ENCODE measurements around the gene ZSWIM1.

The ZSWIM1 gene

DNA sequence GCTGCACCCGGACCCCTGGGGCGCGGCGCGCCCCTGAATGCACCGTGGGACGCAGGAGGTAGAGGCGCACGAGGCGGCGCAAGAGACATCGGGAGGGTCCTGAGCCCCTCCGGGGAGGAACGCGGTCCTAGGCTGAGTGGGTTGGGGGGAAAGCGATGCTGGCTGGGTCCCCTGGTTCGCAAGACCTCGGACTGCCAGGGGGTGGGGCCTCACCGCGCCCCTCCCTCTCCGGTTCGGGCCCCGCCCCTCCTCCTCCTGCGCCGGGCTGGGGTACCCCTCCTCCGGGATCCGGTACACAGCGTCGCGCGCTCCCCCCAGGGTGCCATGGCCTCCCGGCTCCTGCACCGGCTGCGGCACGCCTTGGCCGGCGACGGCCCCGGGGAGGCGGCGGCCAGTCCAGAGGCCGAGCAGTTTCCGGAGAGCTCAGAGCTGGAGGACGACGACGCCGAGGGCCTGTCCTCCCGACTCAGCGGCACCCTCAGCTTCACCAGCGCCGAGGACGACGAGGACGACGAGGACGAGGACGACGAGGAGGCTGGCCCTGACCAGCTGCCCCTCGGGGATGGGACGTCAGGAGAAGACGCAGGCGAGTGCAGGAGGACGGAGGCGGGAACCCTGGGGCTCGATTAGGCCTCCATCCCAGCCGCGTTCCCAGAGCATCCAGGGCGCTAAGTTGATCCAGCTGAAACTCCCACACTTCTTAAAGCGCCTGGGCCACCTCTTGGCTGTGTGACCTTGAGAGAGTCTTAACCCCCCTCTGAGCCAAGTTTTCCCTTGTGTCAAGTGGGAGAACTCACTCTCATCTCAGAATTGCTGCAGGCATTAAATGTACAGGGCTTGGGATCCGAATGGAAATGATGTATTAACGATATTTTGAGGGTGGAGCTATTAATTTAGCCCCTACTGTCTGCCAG is 46.9 kb upstream of the ZSWIM1 start:
- Histone ChIP-seq H3K9me3 (ENCODE audit: control insufficient read depth, low read length) (no peaks in the 10 kb centered on the region), H3K4ac (ENCODE audit: low read depth in 1 of 2, low read length in 2 of 2) (peak overlapping the region; percentile 74 to 88), H3K27ac (ENCODE audit: low read length, poor library complexity, severe bottlenecking) (peak overlapping the region; percentile 67), H2BK5ac (ENCODE audit: low read depth, low read length, poor library complexity, severe bottlenecking) (peak overlapping the region; percentile 69), H2AFZ (ENCODE audit: low read depth, low read length) (no peak overlapping the region), H3K9ac (ENCODE audit: low read length) (peak overlapping the region; percentile 95), H3K4me1 (ENCODE audit: control insufficient read depth, insufficient read depth, low read depth, low read length) (peaks cover 14% of the 10 kb centered on the region), H2BK120ac (ENCODE audit: low read depth, low read length) (peak overlapping the region; percentile 98), H4K8ac (ENCODE audit: low read length) (peak overlapping the region; percentile 96), H3K14ac (ENCODE audit: low read length in 2 of 2) (peak overlapping the region in 1 of 2 experiments; percentile 76), H4K91ac (ENCODE audit: low read length) (peak overlapping the region; percentile 98), H3K4me3 (ENCODE audit: insufficient read depth in 1 of 2, low read depth in 1 of 2, low read length in 2 of 2) (peak overlapping the region; percentile 81 to 87), H3K23ac (ENCODE audit: low read length in 2 of 2) (peak overlapping the region in 1 of 2 experiments; percentile 40), H3K4me2 (ENCODE audit: low read length, poor library complexity, severe bottlenecking) (peak overlapping the region; percentile 92), H3K18ac (ENCODE audit: low read depth in 1 of 2, low read length in 2 of 2) (peak overlapping the region; percentile 79 to 98), H2BK15ac (ENCODE audit: low read depth, poor library complexity, severe bottlenecking) (peak overlapping the region; percentile 99), H2BK12ac (ENCODE audit: low read length in 2 of 2) (peak overlapping the region; percentile 5 to 79), H3K27me3 (ENCODE audit: control insufficient read depth in 1 of 2, insufficient read depth in 1 of 2, low read length in 2 of 2) (no peaks in the 10 kb centered on the region), H2AK5ac (ENCODE audit: low read length, severe bottlenecking) (no peak overlapping the region), H3K36me3 (ENCODE audit: control insufficient read depth in 1 of 2, insufficient read depth in 2 of 2, low read depth in 1 of 2, low read length in 2 of 2) (peaks cover 12 to 34% of the 10 kb centered on the region in 2 experiments), H3K79me1 (replicated peaks; ENCODE audit: low read length, poor library complexity, severe bottlenecking) (peaks cover 9% of the 10 kb centered on the region)
- WGBS = 6% methylated on average over 68 of the region's 71 CpGs
- peak; percentile 77 for DNase-seq

DNA sequence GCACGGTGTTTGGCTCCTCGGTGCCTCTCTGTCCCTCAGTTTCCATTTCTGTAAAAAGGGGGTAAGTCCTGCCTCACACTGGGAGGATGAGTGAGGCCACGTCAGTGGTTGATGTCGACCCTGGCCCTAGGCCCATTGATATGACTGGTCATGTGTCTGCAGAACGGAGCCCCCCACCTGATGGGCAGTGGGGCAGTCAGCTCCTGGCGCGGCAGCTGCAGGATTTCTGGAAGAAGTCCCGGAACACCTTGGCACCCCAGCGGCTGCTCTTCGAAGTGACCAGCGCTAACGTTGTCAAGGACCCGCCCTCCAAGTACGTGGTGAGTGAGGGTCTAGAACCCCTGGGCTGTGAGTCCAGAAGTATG is 46.2 kb upstream of the ZSWIM1 start:
- WGBS = 94% methylated on average over 14 of the region's 14 CpGs
- H3K14ac ChIP-seq (ENCODE audit: low read length in 2 of 2) = no peak overlapping the region
- no peak overlapping the region for H3K18ac ChIP-seq (ENCODE audit: low read depth in 1 of 2, low read length in 2 of 2)
- no peak overlapping the region for H3K27ac ChIP-seq (ENCODE audit: low read length, poor library complexity, severe bottlenecking)
- no peak overlapping the region for H2AK5ac ChIP-seq (ENCODE audit: low read length, severe bottlenecking)
- no peak overlapping the region for H2BK5ac ChIP-seq (ENCODE audit: low read depth, low read length, poor library complexity, severe bottlenecking)
- peak overlapping the region in 1 of 2 experiments; percentile 40 for H3K23ac ChIP-seq (ENCODE audit: low read length in 2 of 2)
- H2AFZ ChIP-seq (ENCODE audit: low read depth, low read length) = no peak overlapping the region
- peaks cover 12 to 38% of the 10 kb centered on the region in 2 experiments for H3K36me3 ChIP-seq (ENCODE audit: control insufficient read depth in 1 of 2, insufficient read depth in 2 of 2, low read depth in 1 of 2, low read length in 2 of 2)
- H2BK120ac ChIP-seq (ENCODE audit: low read depth, low read length) = no peak overlapping the region
- H3K4ac ChIP-seq (ENCODE audit: low read depth in 1 of 2, low read length in 2 of 2) = no peak overlapping the region
- peaks cover 9% of the 10 kb centered on the region for H3K79me1 ChIP-seq (replicated peaks; ENCODE audit: low read length, poor library complexity, severe bottlenecking)
- no peak overlapping the region for H2BK15ac ChIP-seq (ENCODE audit: low read depth, poor library complexity, severe bottlenecking)
- DNase-seq = no peak
- peaks cover 14% of the 10 kb centered on the region for H3K4me1 ChIP-seq (ENCODE audit: control insufficient read depth, insufficient read depth, low read depth, low read length)
- H4K91ac ChIP-seq (ENCODE audit: low read length) = no peak overlapping the region
- H3K27me3 ChIP-seq (ENCODE audit: control insufficient read depth in 1 of 2, insufficient read depth in 1 of 2, low read length in 2 of 2) = no peaks in the 10 kb centered on the region
- peak overlapping the region; percentile 92 for H3K4me2 ChIP-seq (ENCODE audit: low read length, poor library complexity, severe bottlenecking)
- H3K4me3 ChIP-seq (ENCODE audit: insufficient read depth in 1 of 2, low read depth in 1 of 2, low read length in 2 of 2) = peak overlapping the region in 1 of 2 experiments; percentile 87
- H4K8ac ChIP-seq (ENCODE audit: low read length) = peak overlapping the region; percentile 1
- peak overlapping the region in 1 of 2 experiments; percentile 6 for H2BK12ac ChIP-seq (ENCODE audit: low read length in 2 of 2)
- peak overlapping the region; percentile 95 for H3K9ac ChIP-seq (ENCODE audit: low read length)
- no peaks in the 10 kb centered on the region for H3K9me3 ChIP-seq (ENCODE audit: control insufficient read depth, low read length)

DNA sequence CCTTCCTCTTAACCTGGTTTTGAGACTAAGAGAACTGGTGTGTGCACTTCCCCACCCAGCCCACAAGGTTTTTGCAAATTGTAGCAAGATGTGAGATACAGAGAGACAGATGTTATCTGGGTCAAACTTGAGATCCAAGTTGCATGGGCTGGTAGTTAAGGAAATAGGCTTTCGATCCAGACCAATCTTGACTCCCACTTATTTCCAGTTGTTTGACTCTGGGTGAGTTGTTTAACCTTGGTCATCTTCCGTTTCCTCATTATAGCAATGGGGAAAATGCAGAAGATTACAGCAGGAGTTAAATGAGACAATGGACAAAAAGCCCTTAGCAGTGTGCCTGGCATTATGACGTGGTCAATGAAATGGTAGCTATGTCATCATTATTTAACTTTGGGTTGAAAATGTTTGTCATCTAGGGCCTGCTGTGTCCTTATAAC is 45.7 kb upstream of the ZSWIM1 start:
- H3K36me3 ChIP-seq (ENCODE audit: control insufficient read depth in 1 of 2, insufficient read depth in 2 of 2, low read depth in 1 of 2, low read length in 2 of 2) = peaks cover 18 to 43% of the 10 kb centered on the region in 2 experiments
- H3K9ac ChIP-seq (ENCODE audit: low read length) = peak overlapping the region; percentile 95
- H3K4ac ChIP-seq (ENCODE audit: low read depth in 1 of 2, low read length in 2 of 2) = no peak overlapping the region
- peak overlapping the region in 1 of 2 experiments; percentile 87 for H3K4me3 ChIP-seq (ENCODE audit: insufficient read depth in 1 of 2, low read depth in 1 of 2, low read length in 2 of 2)
- H3K27ac ChIP-seq (ENCODE audit: low read length, poor library complexity, severe bottlenecking) = no peak overlapping the region
- H2AK5ac ChIP-seq (ENCODE audit: low read length, severe bottlenecking) = no peak overlapping the region
- H3K27me3 ChIP-seq (ENCODE audit: control insufficient read depth in 1 of 2, insufficient read depth in 1 of 2, low read length in 2 of 2) = no peaks in the 10 kb centered on the region
- peak overlapping the region in 1 of 2 experiments; percentile 43 for H2BK12ac ChIP-seq (ENCODE audit: low read length in 2 of 2)
- no peak overlapping the region for H2BK5ac ChIP-seq (ENCODE audit: low read depth, low read length, poor library complexity, severe bottlenecking)
- H2BK120ac ChIP-seq (ENCODE audit: low read depth, low read length) = no peak overlapping the region
- no peak overlapping the region for H2AFZ ChIP-seq (ENCODE audit: low read depth, low read length)
- H3K23ac ChIP-seq (ENCODE audit: low read length in 2 of 2) = no peak overlapping the region
- no peak overlapping the region for H4K91ac ChIP-seq (ENCODE audit: low read length)
- H3K18ac ChIP-seq (ENCODE audit: low read depth in 1 of 2, low read length in 2 of 2) = no peak overlapping the region
- no peak overlapping the region for H3K4me2 ChIP-seq (ENCODE audit: low read length, poor library complexity, severe bottlenecking)
- no peaks in the 10 kb centered on the region for H3K9me3 ChIP-seq (ENCODE audit: control insufficient read depth, low read length)
- H2BK15ac ChIP-seq (ENCODE audit: low read depth, poor library complexity, severe bottlenecking) = no peak overlapping the region
- no peak for DNase-seq
- H3K14ac ChIP-seq (ENCODE audit: low read length in 2 of 2) = peak overlapping the region in 1 of 2 experiments; percentile 46
- H3K79me1 ChIP-seq (replicated peaks; ENCODE audit: low read length, poor library complexity, severe bottlenecking) = peaks cover 15% of the 10 kb centered on the region
- WGBS = 90% methylated on average over 3 of the region's 3 CpGs
- H4K8ac ChIP-seq (ENCODE audit: low read length) = no peak overlapping the region
- H3K4me1 ChIP-seq (ENCODE audit: control insufficient read depth, insufficient read depth, low read depth, low read length) = peaks cover 14% of the 10 kb centered on the region

DNA sequence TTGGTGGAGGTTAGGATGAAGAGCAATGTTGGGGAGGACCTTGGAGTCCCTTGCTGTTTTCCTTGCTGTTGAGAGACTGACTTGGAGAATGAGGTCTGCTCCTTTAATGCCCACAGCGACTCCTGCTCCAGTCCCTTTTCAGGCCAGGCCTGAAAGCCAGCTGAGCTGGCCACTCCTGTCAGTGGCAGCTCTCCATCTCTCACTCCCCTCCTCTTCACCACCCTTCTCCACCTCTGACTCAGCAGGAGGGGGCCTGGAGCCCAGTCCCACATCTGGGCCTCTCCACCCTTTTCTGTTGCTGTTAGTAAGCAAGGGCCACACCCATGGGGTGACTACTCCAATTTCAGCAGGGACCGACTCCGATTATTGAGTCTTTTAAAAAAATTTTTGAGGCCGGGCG is 45.2 kb upstream of the ZSWIM1 start:
- Histone ChIP-seq H2AK5ac (ENCODE audit: low read length, severe bottlenecking) (no peak overlapping the region), H3K4ac (ENCODE audit: low read depth in 1 of 2, low read length in 2 of 2) (peak overlapping the region in 1 of 2 experiments; percentile 47)
- WGBS = 87% methylated on average over 5 of the region's 5 CpGs

More for the DNA sequence above, 45.2 kb upstream of the ZSWIM1 start:
- no peak for DNase-seq
- no peak overlapping the region for H2BK120ac ChIP-seq (ENCODE audit: low read depth, low read length)
- H3K27ac ChIP-seq (ENCODE audit: low read length, poor library complexity, severe bottlenecking) = no peak overlapping the region
- H3K4me1 ChIP-seq (ENCODE audit: control insufficient read depth, insufficient read depth, low read depth, low read length) = peaks cover 16% of the 10 kb centered on the region
- H3K27me3 ChIP-seq (ENCODE audit: control insufficient read depth in 1 of 2, insufficient read depth in 1 of 2, low read length in 2 of 2) = no peaks in the 10 kb centered on the region
- peaks cover 18% of the 10 kb centered on the region for H3K79me1 ChIP-seq (replicated peaks; ENCODE audit: low read length, poor library complexity, severe bottlenecking)
- H3K23ac ChIP-seq (ENCODE audit: low read length in 2 of 2) = peak overlapping the region in 1 of 2 experiments; percentile 9
- H3K18ac ChIP-seq (ENCODE audit: low read depth in 1 of 2, low read length in 2 of 2) = no peak overlapping the region
- H2BK12ac ChIP-seq (ENCODE audit: low read length in 2 of 2) = peak overlapping the region in 1 of 2 experiments; percentile 43
- H2BK5ac ChIP-seq (ENCODE audit: low read depth, low read length, poor library complexity, severe bottlenecking) = no peak overlapping the region
- H2AFZ ChIP-seq (ENCODE audit: low read depth, low read length) = no peak overlapping the region
- peak overlapping the region; percentile 95 for H3K9ac ChIP-seq (ENCODE audit: low read length)
- H3K36me3 ChIP-seq (ENCODE audit: control insufficient read depth in 1 of 2, insufficient read depth in 2 of 2, low read depth in 1 of 2, low read length in 2 of 2) = peaks cover 22 to 48% of the 10 kb centered on the region in 2 experiments
- H2BK15ac ChIP-seq (ENCODE audit: low read depth, poor library complexity, severe bottlenecking) = no peak overlapping the region
- H4K91ac ChIP-seq (ENCODE audit: low read length) = no peak overlapping the region
- H3K9me3 ChIP-seq (ENCODE audit: control insufficient read depth, low read length) = no peaks in the 10 kb centered on the region
- peak overlapping the region in 1 of 2 experiments; percentile 46 for H3K14ac ChIP-seq (ENCODE audit: low read length in 2 of 2)
- H3K4me2 ChIP-seq (ENCODE audit: low read length, poor library complexity, severe bottlenecking) = no peak overlapping the region
- H3K4me3 ChIP-seq (ENCODE audit: insufficient read depth in 1 of 2, low read depth in 1 of 2, low read length in 2 of 2) = peak overlapping the region in 1 of 2 experiments; percentile 87
- no peak overlapping the region for H4K8ac ChIP-seq (ENCODE audit: low read length)
